HG03469 (cell line): ENCODE results near the gene CSNK1A1.

ENCODE experiments used
- ATAC-seq: cut with Tn5 transposase; IDR thresholded peaks from one replicate; pipeline ENCODE4 v1.9.1; 2021; ENCODE audit warnings: mild to moderate bottlenecking, moderate library complexity, moderate number of reproducible peaks; ENCODE audit not compliant: unreplicated experiment

The CSNK1A1 gene

GRCh38 chr5:149442563-149443182, 108.6 kb downstream of the CSNK1A1 start:
- ATAC-seq = no peak
